Mucosa of stomach (tissue), 1 donor: ENCODE data around the gene FIGN.

Experiments
- H3K27me3 ChIP-seq: one replicate; pipeline ENCODE4 v1.7.0; 2013; ENCODE audit warnings: mild to moderate bottlenecking, low read length; ENCODE audit not compliant: control insufficient read depth, insufficient read depth
- H3K36me3 ChIP-seq: one replicate; pipeline ENCODE4 v1.7.0; 2013; ENCODE audit warnings: low read length; ENCODE audit not compliant: control insufficient read depth, insufficient read depth
- H3K4me1 ChIP-seq: one replicate; pipeline ENCODE4 v1.7.0; 2013; ENCODE audit warnings: mild to moderate bottlenecking, low read length; ENCODE audit not compliant: control insufficient read depth, insufficient read depth
- H3K4me3 ChIP-seq: one replicate; pipeline ENCODE4 v1.7.0; 2013; ENCODE audit warnings: low read length
- H3K9ac ChIP-seq: one replicate; pipeline ENCODE4 v1.7.0; 2013; ENCODE audit warnings: mild to moderate bottlenecking, low read length, moderate library complexity
- H3K9me3 ChIP-seq: one replicate; pipeline ENCODE4 v1.7.0; 2013; ENCODE audit warnings: mild to moderate bottlenecking, low read length, moderate library complexity; ENCODE audit not compliant: control insufficient read depth
- donor health status: Pancreatic carcinoma.

FIGN gene

GRCh38 chr2:163735685-163736432 is at the start of gene FIGN:
Gene FIGN (minus strand): TSS chr2:163736008. CDS start chr2:163734927, 1,081 bp downstream.
- peaks cover 13% of the 10 kb centered on the region for H3K27me3 ChIP-seq
- no peaks in the 10 kb centered on the region for H3K9me3 ChIP-seq
- H3K4me1 ChIP-seq = peaks cover 5% of the 10 kb centered on the region
- H3K4me3 ChIP-seq = peak within 1 kb of the TSS; percentile 54
- H3K36me3 ChIP-seq = no peaks in the 10 kb centered on the region
- H3K9ac ChIP-seq = peak within 1 kb of the TSS; percentile 47

GRCh38 chr2:163785162-163785561 is 49.4 kb upstream of the FIGN start:
- no peak overlapping the region for H3K9ac ChIP-seq
- no peaks in the 10 kb centered on the region for H3K9me3 ChIP-seq
- no peak overlapping the region for H3K4me3 ChIP-seq
- H3K36me3 ChIP-seq = no peaks in the 10 kb centered on the region
- H3K27me3 ChIP-seq = no peaks in the 10 kb centered on the region
- H3K4me1 ChIP-seq = no peaks in the 10 kb centered on the region

- H3K4me1 ChIP-seq = no peaks in the 10 kb centered on the region
- H3K4me3 ChIP-seq = no peak overlapping the region
- no peak overlapping the region for H3K9ac ChIP-seq
- no peaks in the 10 kb centered on the region for H3K27me3 ChIP-seq
- no peaks in the 10 kb centered on the region for H3K9me3 ChIP-seq
- no peaks in the 10 kb centered on the region for H3K36me3 ChIP-seq
Observed at GRCh38 chr2:163779970-163780597, 44.3 kb upstream of the FIGN start.

GRCh38 chr2:163778045-163778781 is 42.4 kb upstream of the FIGN start:
- H3K36me3 ChIP-seq = no peaks in the 10 kb centered on the region
- no peak overlapping the region for H3K4me3 ChIP-seq
- no peak overlapping the region for H3K9ac ChIP-seq
- no peaks in the 10 kb centered on the region for H3K4me1 ChIP-seq
- no peaks in the 10 kb centered on the region for H3K27me3 ChIP-seq
- H3K9me3 ChIP-seq = no peaks in the 10 kb centered on the region

- no peaks in the 10 kb centered on the region for H3K36me3 ChIP-seq
- H3K9ac ChIP-seq = no peak overlapping the region
- no peak overlapping the region for H3K4me3 ChIP-seq
- no peaks in the 10 kb centered on the region for H3K27me3 ChIP-seq
- no peaks in the 10 kb centered on the region for H3K4me1 ChIP-seq
- H3K9me3 ChIP-seq = no peaks in the 10 kb centered on the region
Observed at GRCh38 chr2:163775304-163775703, 39.5 kb upstream of the FIGN start.

- H3K4me1 ChIP-seq = no peaks in the 10 kb centered on the region
- H3K9me3 ChIP-seq = no peaks in the 10 kb centered on the region
- H3K27me3 ChIP-seq = no peaks in the 10 kb centered on the region
- H3K9ac ChIP-seq = no peak overlapping the region
- no peak overlapping the region for H3K4me3 ChIP-seq
- H3K36me3 ChIP-seq = no peaks in the 10 kb centered on the region
Observed at GRCh38 chr2:163774862-163775261, 39.1 kb upstream of the FIGN start.

- H3K36me3 ChIP-seq = no peaks in the 10 kb centered on the region
- H3K27me3 ChIP-seq = no peaks in the 10 kb centered on the region
- H3K4me1 ChIP-seq = no peaks in the 10 kb centered on the region
- no peak overlapping the region for H3K9ac ChIP-seq
- H3K4me3 ChIP-seq = no peak overlapping the region
- H3K9me3 ChIP-seq = no peaks in the 10 kb centered on the region
Observed at GRCh38 chr2:163773276-163773675, 37.5 kb upstream of the FIGN start.

- Histone ChIP-seq H3K4me3 (no peak overlapping the region), H3K27me3 (no peaks in the 10 kb centered on the region), H3K36me3 (no peaks in the 10 kb centered on the region), H3K4me1 (no peaks in the 10 kb centered on the region), H3K9me3 (no peaks in the 10 kb centered on the region), H3K9ac (no peak overlapping the region)
Observed at GRCh38 chr2:163771596-163771995, 35.8 kb upstream of the FIGN start.

GRCh38 chr2:163768881-163769695 is 33.3 kb upstream of the FIGN start:
- Histone ChIP-seq H3K4me3 (no peak overlapping the region), H3K27me3 (no peaks in the 10 kb centered on the region), H3K36me3 (no peaks in the 10 kb centered on the region), H3K9ac (no peak overlapping the region), H3K4me1 (no peaks in the 10 kb centered on the region), H3K9me3 (no peaks in the 10 kb centered on the region)

GRCh38 chr2:163767097-163767496 is 31.3 kb upstream of the FIGN start:
- Histone ChIP-seq H3K9me3 (no peaks in the 10 kb centered on the region), H3K4me3 (no peak overlapping the region), H3K9ac (no peak overlapping the region), H3K4me1 (no peaks in the 10 kb centered on the region), H3K36me3 (no peaks in the 10 kb centered on the region), H3K27me3 (no peaks in the 10 kb centered on the region)

- no peaks in the 10 kb centered on the region for H3K27me3 ChIP-seq
- no peak overlapping the region for H3K4me3 ChIP-seq
- no peak overlapping the region for H3K9ac ChIP-seq
- no peaks in the 10 kb centered on the region for H3K4me1 ChIP-seq
- no peaks in the 10 kb centered on the region for H3K9me3 ChIP-seq
- no peaks in the 10 kb centered on the region for H3K36me3 ChIP-seq
Observed at GRCh38 chr2:163764566-163764965, 28.8 kb upstream of the FIGN start.
